Common myeloid progenitor, CD34-positive (primary cell): Measurements from ENCODE around the gene MRGPRF.

Source experiments
- CTCF ChIA-PET: fragments of 350-600 bp; sonication (Branson Sonifier 250); formaldehyde crosslinking; loops from one replicate; lab custom pipeline; 2021; ENCODE audit warnings: antibody characterized with exemption; lab: Charles Lee
- POLR2A ChIA-PET: fragments of 350-600 bp; sonication (Branson Sonifier 250); formaldehyde crosslinking; loops from one replicate; lab custom pipeline; 2021; ENCODE audit warnings: antibody characterized with exemption; lab: Charles Lee
- DNase-seq, 3 donors: peaks; one replicate each; pipeline versions ENCODE4 v3.0.0 to v3.0.0-alpha.2; 2013
- H3K27ac ChIP-seq, 2 experiments: 1 replicate in 1 of 2; 2 replicates in 1 of 2; pipeline ENCODE4 v1.7.0; 2013; ENCODE audit warnings: inconsistent platforms in 2 of 2, low read length in 2 of 2, mild to moderate bottlenecking in 2 of 2, low read depth in 1 of 2, moderate library complexity in 1 of 2; ENCODE audit not compliant: severe bottlenecking in 2 of 2, insufficient read depth in 1 of 2, poor library complexity in 1 of 2
- H3K27me3 ChIP-seq, 5 experiments: replicated peaks in 2 of 5; 1 replicate in 3 of 5; 2 replicates in 2 of 5; pipeline versions ENCODE4 v1.6.1 to v1.7.0; 2013; ENCODE audit warnings: low read length in 4 of 5, mild to moderate bottlenecking in 2 of 5, moderate library complexity in 2 of 5, inconsistent platforms in 1 of 5; ENCODE audit not compliant: insufficient read depth in 5 of 5, control insufficient read depth in 4 of 5
- H3K36me3 ChIP-seq, 4 experiments: 1 replicate in 2 of 4; 2 replicates in 2 of 4; pipeline versions ENCODE4 v1.6.1 to v1.7.0; 2013; ENCODE audit warnings: low read length in 3 of 4, control low read depth in 1 of 4, mild to moderate bottlenecking in 1 of 4; ENCODE audit not compliant: control insufficient read depth in 4 of 4, insufficient read depth in 4 of 4
- H3K4me1 ChIP-seq, 4 experiments: 1 replicate in 3 of 4; 2 replicates in 1 of 4; pipeline versions ENCODE4 v1.6.1 to v1.7.1; 2013; ENCODE audit warnings: low read length in 3 of 4, mild to moderate bottlenecking in 3 of 4, control low read depth in 1 of 4, inconsistent platforms in 1 of 4, moderate library complexity in 1 of 4; ENCODE audit not compliant: control insufficient read depth in 4 of 4, insufficient read depth in 4 of 4; ENCODE audit errors: control extremely low read depth in 1 of 4
- H3K4me3 ChIP-seq, 7 experiments: 1 replicate in 4 of 7; 2 replicates in 3 of 7; pipeline versions ENCODE4 v1.5.1 to v1.7.0; 2013; ENCODE audit warnings: mild to moderate bottlenecking in 7 of 7, low read length in 6 of 7, moderate library complexity in 6 of 7, inconsistent platforms in 2 of 7, low read depth in 2 of 7, control low read depth in 1 of 7; ENCODE audit not compliant: insufficient read depth in 4 of 7, control insufficient read depth in 1 of 7; ENCODE audit errors: extremely low read depth in 1 of 7
- H3K9me3 ChIP-seq, 5 experiments: 1 replicate in 4 of 5; 2 replicates in 1 of 5; pipeline versions ENCODE4 v1.6.1 to v1.7.1; 2013; ENCODE audit warnings: low read length in 4 of 5, mild to moderate bottlenecking in 2 of 5, inconsistent platforms in 1 of 5, low read depth in 1 of 5, moderate library complexity in 1 of 5; ENCODE audit not compliant: control insufficient read depth in 4 of 5, insufficient read depth in 2 of 5; ENCODE audit errors: control extremely low read depth in 1 of 5
- WGBS: methylation state at CpG from one replicate; pipeline ENCODE4 v1.1.5; 2013; ENCODE audit not compliant: insufficient coverage; 5-methylcytosine and 5-hydroxymethylcytosine counted together

Gene MRGPRF

GRCh38 chr11:68968306-68969250 is 44.5 kb downstream of the MRGPRF start:
- ChIA-PET POLR2A (no interaction called here), CTCF (no interaction called here)
- 79% methylated on average over 21 of the region's 29 CpGs for WGBS
- no peak overlapping the region for H3K4me3 ChIP-seq
- no peaks in the 10 kb centered on the region for H3K4me1 ChIP-seq
- peaks cover 0 to 15% (median 14%) of the 10 kb centered on the region in 5 experiments for H3K27me3 ChIP-seq
- H3K36me3 ChIP-seq, result no peaks in the 10 kb centered on the region
- H3K9me3 ChIP-seq, result peaks cover 0 to 4% (median 0%) of the 10 kb centered on the region in 5 experiments
- no peak for DNase-seq
- H3K27ac ChIP-seq, result no peak overlapping the region

- H3K27ac ChIP-seq, result no peak overlapping the region
- H3K9me3 ChIP-seq, result peaks cover 0 to 4% (median 0%) of the 10 kb centered on the region in 5 experiments
- H3K4me1 ChIP-seq, result no peaks in the 10 kb centered on the region
- DNase-seq, result no peak
- WGBS, result 96% methylated on average over 9 of the region's 9 CpGs
- no peaks in the 10 kb centered on the region for H3K36me3 ChIP-seq
- POLR2A ChIA-PET, result interaction anchor here (0.6 kb wide), 1 partner anchor 216 kb away, joined by 3 read pairs; the partner anchor contains the start of gene TESMIN
- peaks cover 0 to 15% (median 14%) of the 10 kb centered on the region in 5 experiments for H3K27me3 ChIP-seq
- CTCF ChIA-PET, result interaction anchor here (1.0 to 2.2 kb wide), 3 partner anchors 10 to 14 kb away, joined by 5 read pairs; partner anchors contain the start of gene MRGPRD
- no peak overlapping the region for H3K4me3 ChIP-seq
These were observed 45.9 kb downstream of the MRGPRF start for GRCh38 chr11:68966894-68967780.

- DNase-seq, result no peak
- Histone ChIP-seq H3K9me3 (peaks cover 0 to 4% (median 0%) of the 10 kb centered on the region in 5 experiments), H3K36me3 (no peaks in the 10 kb centered on the region), H3K4me1 (no peaks in the 10 kb centered on the region), H3K27me3 (peaks cover 0 to 15% (median 14%) of the 10 kb centered on the region in 5 experiments), H3K27ac (no peak overlapping the region), H3K4me3 (no peak overlapping the region)
- ChIA-PET POLR2A (no interaction called here), CTCF (interaction anchor here (0.9 to 2.2 kb wide), 3 partner anchors 11 to 15 kb away, joined by 3 to 5 read pairs (median 5); partner anchors contain the start of gene MRGPRD)
- 96% methylated on average over 15 of the region's 15 CpGs for WGBS
These were observed 46.9 kb downstream of the MRGPRF start for GRCh38 chr11:68965901-68966853.

- Histone ChIP-seq H3K4me1 (no peaks in the 10 kb centered on the region), H3K27ac (no peak overlapping the region), H3K4me3 (no peak overlapping the region), H3K27me3 (peaks cover 0 to 14% (median 10%) of the 10 kb centered on the region in 5 experiments), H3K9me3 (peaks cover 0 to 4% (median 0%) of the 10 kb centered on the region in 5 experiments), H3K36me3 (no peaks in the 10 kb centered on the region)
- POLR2A ChIA-PET, result no interaction called here
- 100% methylated on average over 3 of the region's 3 CpGs for WGBS
- no peak for DNase-seq
- CTCF ChIA-PET, result interaction anchor here (0.8 kb wide), 1 partner anchor 12 kb away, joined by 3 read pairs; no protein-coding TSS in a partner anchor
These were observed 49.3 kb downstream of the MRGPRF start for GRCh38 chr11:68963779-68964178.

- DNase-seq, result no peak
- CTCF ChIA-PET, result interaction anchor here (0.6 to 0.7 kb wide), 2 partner anchors 16 to 455 kb away, joined by 3 read pairs; no protein-coding TSS in a partner anchor
- no peak overlapping the region for H3K4me3 ChIP-seq
- H3K27me3 ChIP-seq, result peaks cover 0 to 14% (median 1%) of the 10 kb centered on the region in 5 experiments
- no peak overlapping the region for H3K27ac ChIP-seq
- POLR2A ChIA-PET, result no interaction called here
- WGBS, result 71% methylated on average over 15 of the region's 16 CpGs
- H3K4me1 ChIP-seq, result no peaks in the 10 kb centered on the region
- H3K9me3 ChIP-seq, result peaks cover 0 to 4% (median 0%) of the 10 kb centered on the region in 5 experiments
- no peaks in the 10 kb centered on the region for H3K36me3 ChIP-seq
These were observed 50.4 kb downstream of the MRGPRF start for GRCh38 chr11:68962527-68963250.
